VCaP (cell line): ENCODE results near the gene GTF3C4.

Experiments used
- H3K27ac ChIP-seq: fragments of 450-650 bp; 2 replicates; pipeline ENCODE4 v1.5.1; 2017
- CTCF ChIP-seq: fragments of 450-650 bp; conservative IDR thresholded peaks from 2 replicates; pipeline ENCODE4 v1.5.1; 2017; ENCODE audit warnings: mild to moderate bottlenecking, moderate library complexity

Gene GTF3C4, protein sequence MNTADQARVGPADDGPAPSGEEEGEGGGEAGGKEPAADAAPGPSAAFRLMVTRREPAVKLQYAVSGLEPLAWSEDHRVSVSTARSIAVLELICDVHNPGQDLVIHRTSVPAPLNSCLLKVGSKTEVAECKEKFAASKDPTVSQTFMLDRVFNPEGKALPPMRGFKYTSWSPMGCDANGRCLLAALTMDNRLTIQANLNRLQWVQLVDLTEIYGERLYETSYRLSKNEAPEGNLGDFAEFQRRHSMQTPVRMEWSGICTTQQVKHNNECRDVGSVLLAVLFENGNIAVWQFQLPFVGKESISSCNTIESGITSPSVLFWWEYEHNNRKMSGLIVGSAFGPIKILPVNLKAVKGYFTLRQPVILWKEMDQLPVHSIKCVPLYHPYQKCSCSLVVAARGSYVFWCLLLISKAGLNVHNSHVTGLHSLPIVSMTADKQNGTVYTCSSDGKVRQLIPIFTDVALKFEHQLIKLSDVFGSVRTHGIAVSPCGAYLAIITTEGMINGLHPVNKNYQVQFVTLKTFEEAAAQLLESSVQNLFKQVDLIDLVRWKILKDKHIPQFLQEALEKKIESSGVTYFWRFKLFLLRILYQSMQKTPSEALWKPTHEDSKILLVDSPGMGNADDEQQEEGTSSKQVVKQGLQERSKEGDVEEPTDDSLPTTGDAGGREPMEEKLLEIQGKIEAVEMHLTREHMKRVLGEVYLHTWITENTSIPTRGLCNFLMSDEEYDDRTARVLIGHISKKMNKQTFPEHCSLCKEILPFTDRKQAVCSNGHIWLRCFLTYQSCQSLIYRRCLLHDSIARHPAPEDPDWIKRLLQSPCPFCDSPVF

DNA sequence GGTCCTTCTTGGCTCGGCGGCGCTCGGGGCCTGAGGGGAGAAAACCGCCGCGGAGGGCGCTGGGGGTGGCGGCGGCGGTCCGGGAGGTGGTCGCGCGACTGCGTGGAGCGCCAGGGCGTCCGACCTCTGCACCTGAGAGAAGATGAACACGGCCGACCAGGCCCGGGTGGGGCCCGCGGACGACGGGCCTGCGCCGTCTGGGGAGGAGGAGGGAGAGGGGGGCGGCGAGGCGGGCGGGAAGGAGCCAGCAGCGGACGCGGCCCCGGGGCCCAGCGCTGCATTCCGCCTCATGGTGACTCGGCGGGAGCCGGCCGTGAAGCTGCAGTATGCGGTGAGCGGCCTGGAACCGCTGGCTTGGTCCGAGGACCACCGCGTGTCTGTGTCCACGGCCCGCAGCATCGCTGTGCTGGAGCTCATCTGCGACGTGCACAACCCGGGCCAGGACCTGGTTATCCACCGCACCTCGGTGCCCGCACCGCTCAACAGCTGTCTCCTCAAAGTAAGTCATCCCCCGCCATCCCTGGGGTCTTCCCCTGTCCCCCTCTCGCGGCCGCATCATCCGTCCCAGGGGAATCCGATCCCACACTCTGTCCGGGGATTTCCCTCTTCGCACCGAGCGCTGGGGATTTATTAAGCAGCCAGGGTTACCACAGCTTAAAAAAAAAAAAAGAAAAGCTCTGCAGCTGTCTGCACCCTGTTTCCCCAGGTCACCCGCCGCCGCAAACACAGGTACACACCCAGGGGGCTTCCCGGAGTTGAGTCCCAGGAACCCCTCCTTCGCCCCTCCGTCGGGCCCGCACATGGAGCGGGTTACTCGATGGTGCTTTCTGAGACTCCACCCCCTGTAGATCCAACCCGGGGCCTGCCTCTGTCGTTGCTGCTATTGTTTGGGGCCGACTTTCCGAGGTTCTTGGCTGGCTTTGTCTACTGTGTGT, at the start of gene GTF3C4:
TSS of gene GTF3C4 (plus strand) at position 8 of the 935 bp plus-strand sequence. CDS start at position 143, 135 bp downstream.
- TF ChIP-seq CTCF, result no peak
- peak within 1 kb of the TSS; percentile 99 for H3K27ac ChIP-seq

DNA sequence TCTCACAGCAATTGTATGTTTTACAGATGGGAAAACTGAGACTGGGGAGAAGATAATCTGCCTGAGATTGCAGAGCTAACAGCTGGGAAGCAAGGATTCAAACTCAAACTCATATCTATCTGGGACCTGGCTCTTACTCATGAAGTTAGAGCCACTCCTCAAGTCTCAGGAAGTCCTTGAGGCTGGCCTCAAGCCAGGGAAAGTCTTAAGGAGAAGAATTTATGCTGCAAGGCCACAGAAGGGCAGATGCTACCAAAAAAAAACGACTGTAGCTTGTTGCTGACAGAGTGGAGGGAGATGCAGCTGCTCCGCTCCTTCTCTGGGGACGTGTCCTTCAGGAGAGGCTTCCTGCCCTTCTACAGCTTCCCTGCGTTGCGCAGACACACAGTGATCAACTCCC, 48.1 kb upstream of the GTF3C4 start:
- no peak for TF ChIP-seq CTCF

DNA sequence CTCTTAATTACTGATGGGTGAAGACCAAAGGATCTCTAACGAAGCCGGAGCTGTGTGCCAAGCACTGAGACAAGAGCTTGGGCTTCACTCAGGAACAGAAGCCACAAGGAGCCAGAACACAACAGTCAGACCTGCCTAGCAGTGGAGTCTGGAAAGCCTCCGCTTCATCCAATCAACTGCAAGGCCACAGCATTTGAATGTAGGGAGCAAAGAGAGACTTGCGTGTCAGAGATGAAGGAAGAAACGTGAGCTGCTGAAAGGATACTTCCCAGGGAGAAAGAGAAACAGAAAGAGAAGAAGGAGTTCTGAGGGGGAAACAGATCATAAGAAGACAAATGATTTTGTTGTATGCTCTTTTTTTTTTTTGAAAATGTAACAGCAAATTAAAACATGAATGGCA, 44.0 kb upstream of the GTF3C4 start:
- TF ChIP-seq CTCF, result no peak
- no peak overlapping the region for H3K27ac ChIP-seq

More for the DNA sequence above, 48.1 kb upstream of the GTF3C4 start:
- H3K27ac ChIP-seq, result no peak overlapping the region

DNA sequence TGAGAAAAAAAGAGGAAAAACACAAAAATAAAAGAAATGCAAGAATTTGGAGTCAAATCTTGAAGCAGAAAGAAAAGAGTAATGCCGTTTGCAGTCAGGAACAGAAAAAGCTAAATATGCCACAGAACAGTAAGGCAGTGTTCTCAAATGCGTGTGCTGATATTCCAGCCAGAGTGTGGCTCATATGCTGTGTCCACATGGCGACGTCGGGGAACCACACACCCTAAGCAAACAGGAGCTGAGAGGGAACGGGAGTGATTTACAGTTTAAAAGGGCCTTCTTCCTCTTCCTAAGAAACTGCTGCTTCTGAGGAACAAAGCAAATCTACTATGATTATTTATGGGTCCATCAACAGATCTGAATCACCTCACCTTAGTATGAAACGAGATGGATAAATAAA, 43.2 kb upstream of the GTF3C4 start:
- TF ChIP-seq CTCF, result no peak
- H3K27ac ChIP-seq, result no peak overlapping the region

GRCh38 chr9:132627594-132627993, 42.7 kb upstream of the GTF3C4 start:
- no peak overlapping the region for H3K27ac ChIP-seq

DNA sequence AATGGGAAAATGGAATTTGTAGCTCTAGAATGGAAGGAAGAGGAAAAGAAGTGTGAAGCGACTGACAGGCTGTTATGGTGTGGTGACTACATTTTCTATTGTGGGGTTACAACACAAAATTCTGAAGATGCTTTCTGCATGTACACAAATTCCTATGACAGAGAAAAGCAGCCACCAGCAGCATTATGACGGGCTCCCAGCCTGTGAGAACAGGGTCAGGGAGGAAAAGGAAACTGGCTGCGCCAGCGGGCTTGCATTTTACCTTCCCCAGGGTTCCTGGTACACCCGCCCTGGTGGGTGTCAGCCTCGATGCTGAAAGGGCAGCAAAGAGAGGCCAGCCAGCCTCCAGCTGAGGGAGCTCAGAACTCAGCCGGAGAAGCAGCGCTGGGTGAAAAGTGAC, 41.5 kb upstream of the GTF3C4 start:
- TF ChIP-seq CTCF, result no peak
- no peak overlapping the region for H3K27ac ChIP-seq

More at GRCh38 chr9:132627594-132627993, 42.7 kb upstream of the GTF3C4 start:
- TF ChIP-seq CTCF, result no peak
